ENCODE measurements around the gene NFE2L2.
"Not testable (repeated sequence)": the region's sequence is repeated elsewhere in the genome, so short reads cannot be mapped to it uniquely, and the experiment has no call there.

The NFE2L2 gene

GRCh38 chr2:177232098-177232704 is 32.3 kb downstream of the NFE2L2 start:
- DNase-seq = no peak

- DNase-seq = no peak
Measured at GRCh38 chr2:177231270-177231669, 33.3 kb downstream of the NFE2L2 start.

GRCh38 chr2:177229442-177230242 is 34.9 kb downstream of the NFE2L2 start:
- DNase-seq = no peak

- DNase-seq = no peak
Measured at GRCh38 chr2:177225965-177226360, 38.6 kb downstream of the NFE2L2 start.

GRCh38 chr2:177223436-177223835 is 41.1 kb downstream of the NFE2L2 start:
- DNase-seq = not testable (repeated sequence)

- no peak for DNase-seq
Measured at GRCh38 chr2:177221970-177222369, 42.6 kb downstream of the NFE2L2 start.

GRCh38 chr2:177221534-177221933 is 43.0 kb downstream of the NFE2L2 start:
- no peak for DNase-seq

- not testable (repeated sequence) for DNase-seq
Measured at GRCh38 chr2:177219787-177220186, 44.7 kb downstream of the NFE2L2 start.

- no peak for DNase-seq
Measured at GRCh38 chr2:177217247-177217843, 47.2 kb downstream of the NFE2L2 start.

GRCh38 chr2:177212891-177213856 is 51.4 kb downstream of the NFE2L2 start:
- peak; percentile 89 for DNase-seq

- DNase-seq = peak; percentile 99
Measured at GRCh38 chr2:177212106-177212890, 52.2 kb downstream of the NFE2L2 start, which contains the start of gene HNRNPA3. Gene HNRNPA3, plus strand, starts transcription at chr2:177212794. Its CDS starts 6 bp downstream, at chr2:177212800.

GRCh38 chr2:177211576-177212105 is 52.9 kb downstream of the NFE2L2 start:
- DNase-seq = no peak

- no peak for DNase-seq
Measured at GRCh38 chr2:177211169-177211568, 53.4 kb downstream of the NFE2L2 start.

- no peak for DNase-seq
Measured at GRCh38 chr2:177207101-177207500, 57.4 kb downstream of the NFE2L2 start.

GRCh38 chr2:177204417-177204816 is 60.1 kb downstream of the NFE2L2 start:
- DNase-seq = no peak

- DNase-seq = no peak
Measured at GRCh38 chr2:177201919-177202346, 62.6 kb downstream of the NFE2L2 start.

GRCh38 chr2:177200419-177200818 is 64.1 kb downstream of the NFE2L2 start:
- not testable (repeated sequence) for DNase-seq

GRCh38 chr2:177195194-177195593 is 69.3 kb downstream of the NFE2L2 start:
- DNase-seq = no peak

- no peak for DNase-seq
Measured at GRCh38 chr2:177193240-177193639, 71.3 kb downstream of the NFE2L2 start.

GRCh38 chr2:177192788-177193187 is 71.7 kb downstream of the NFE2L2 start:
- DNase-seq = no peak

- DNase-seq = no peak
Measured at GRCh38 chr2:177190941-177191340, 73.6 kb downstream of the NFE2L2 start.
